Heart right ventricle (tissue), 16 donors: Measurements from ENCODE around the gene SCN2A. TPM values are rescaled to one million over a fixed set of nuclear protein-coding genes. Genes with fewer than 3 reads are reported as not detected.

Experiments
- ATAC-seq, 8 donors: fragments of 200-7000 bp; cut with Tn5 transposase; one replicate each; pipeline ENCODE4 v1.9.1; 2020; ENCODE audit warnings: mild to moderate bottlenecking in 8 of 8, moderate library complexity in 8 of 8, moderate number of reproducible peaks in 1 of 8
- DNase-seq, 2 donors: peaks; one replicate each; pipeline ENCODE4 v3.0.0-alpha.2; 2020
- H3K27ac ChIP-seq, 10 donors: fragments of 200-600 bp; sonication (generic) in 2 of 10; one replicate each; pipeline versions ENCODE4 v1.5.0 to v1.8.0; 2020 to 2022; ENCODE audit warnings: mild to moderate bottlenecking in 3 of 10
- H3K27me3 ChIP-seq, 7 donors: fragments of 200-600 bp; one replicate each; pipeline ENCODE4 v1.8.0; 2021 to 2022; ENCODE audit warnings: mild to moderate bottlenecking in 2 of 7
- H3K36me3 ChIP-seq, 9 donors: fragments of 200-600 bp; sonication (generic) in 1 of 9; one replicate each; pipeline versions ENCODE4 v1.5.0 to v1.8.0; 2020 to 2022; ENCODE audit warnings: mild to moderate bottlenecking in 2 of 9
- H3K4me1 ChIP-seq, 9 donors: fragments of 200-600 bp; sonication (generic) in 1 of 9; one replicate each; pipeline versions ENCODE4 v1.5.0 to v1.8.0; 2020 to 2022; ENCODE audit warnings: mild to moderate bottlenecking in 4 of 9
- H3K4me3 ChIP-seq, 10 donors: fragments of 200-600 bp; sonication (generic) in 2 of 10; one replicate each; pipeline versions ENCODE4 v1.5.0 to v1.8.0; 2020 to 2022; ENCODE audit warnings: mild to moderate bottlenecking in 7 of 10, moderate library complexity in 2 of 10
- H3K9me3 ChIP-seq, 11 donors: fragments of 200-600 bp in 10 of 11; sonication (generic) in 2 of 11; one replicate each; pipeline versions ENCODE4 v1.5.0 to v1.8.0; 2013 to 2022; ENCODE audit warnings: mild to moderate bottlenecking in 2 of 11, control low read depth in 1 of 11, moderate library complexity in 1 of 11
- WGBS, 2 donors: extraction: QIAGEN DNeasy Blood & Tissue Kit; methylation state at CpG; one replicate each; pipeline ENCODE4 v1.1.7; 2013; ENCODE audit warnings: inconsistent platforms in 1 of 2; 5-methylcytosine and 5-hydroxymethylcytosine counted together
- intact Hi-C, 10 donors: fragments of 100-400 bp; cut with DNase I; formaldehyde crosslinking; loops; one replicate each; pipeline versions ENCODE4 v1.11.1 to v1.14.2; 2022
- polyA plus RNA-seq, 2 donors: library from polyadenylated mRNA; stranded (reverse); fragments of 200-250 nt; gene quantifications; one replicate each; pipeline ENCODE4 v1.2.3, GENCODE V29; 2013
- total RNA-seq, 10 donors: library from RNA; stranded (reverse); fragmentation: NEBNext Ultra II Directional in 3 of 10; extraction: Animal tissue kit (Norgen Biotek cat#: 25700) in 3 of 10; gene quantifications; one replicate each; pipeline versions ENCODE4 v1.2.1 to v1.2.4, GENCODE V29; 2021 to 2023
- TF ChIP-seq, protein P1 (sequence below), 9 donors: fragments of 200-600 bp; sonication (generic) in 2 of 9; IDR thresholded peaks; one replicate each; pipeline versions ENCODE4 v1.5.0 to v1.8.0; 2021 to 2022; ENCODE audit warnings: antibody characterized with exemption in 9 of 9, mild to moderate bottlenecking in 5 of 9, moderate library complexity in 1 of 9
- donor health status: Arrhythmogenic right ventricular cardiomyopathy.
- donor health status: ischemic (EF 13 %, LVEDD 7.1; RV severe dilation, severe dysfunction).
- donor health status: healthy with polysubstance abuse.
- donor health status: DM: no; HTN: yes; CAD: no.
- donor health status: DM: no; HTN: no; CAD: no.
- donor health status: ischemic (EF 25% LVEDD 6.9; RV normal size, moderate dysfunction).
- donor health status: ischemic (EF 25% LVEDD 5.7; RV mildly dilated, moderate dysfunction).
- donor health status: healthy.
- donor health status: DM: yes; HTN: yes; CAD: no.
- donor health status: Ischemic cardiomyopathy.
- donor health status: ischemic (EF 35%, LVEDD 5.7; RV mildly dilated, moderate dysfunction).
- donor health status: nonischemic (EF 11% LVEDD 7.7; RV severe dilation, severe dysfunction).
- donor health status: DM: yes; HTN: yes; CAD: no.
- donor health status: PGD.
- donor health status: ischemic (EF 29% LVEDD 5.4; RV normal size, mild dysfunction).
- donor health status: nonischemic (EF 23%, LVEDD 6.1; RV moderate dilation, normal function).

Gene SCN2A
- total and polyA plus RNA-seq, 12 donors: 0.01 to 0.26 (median 0.07) TPM; not detected in 2

GRCh38 chr2:165348441-165348840 lies 109.2 kb downstream of the SCN2A start:
- TF ChIP-seq, protein P1, sequence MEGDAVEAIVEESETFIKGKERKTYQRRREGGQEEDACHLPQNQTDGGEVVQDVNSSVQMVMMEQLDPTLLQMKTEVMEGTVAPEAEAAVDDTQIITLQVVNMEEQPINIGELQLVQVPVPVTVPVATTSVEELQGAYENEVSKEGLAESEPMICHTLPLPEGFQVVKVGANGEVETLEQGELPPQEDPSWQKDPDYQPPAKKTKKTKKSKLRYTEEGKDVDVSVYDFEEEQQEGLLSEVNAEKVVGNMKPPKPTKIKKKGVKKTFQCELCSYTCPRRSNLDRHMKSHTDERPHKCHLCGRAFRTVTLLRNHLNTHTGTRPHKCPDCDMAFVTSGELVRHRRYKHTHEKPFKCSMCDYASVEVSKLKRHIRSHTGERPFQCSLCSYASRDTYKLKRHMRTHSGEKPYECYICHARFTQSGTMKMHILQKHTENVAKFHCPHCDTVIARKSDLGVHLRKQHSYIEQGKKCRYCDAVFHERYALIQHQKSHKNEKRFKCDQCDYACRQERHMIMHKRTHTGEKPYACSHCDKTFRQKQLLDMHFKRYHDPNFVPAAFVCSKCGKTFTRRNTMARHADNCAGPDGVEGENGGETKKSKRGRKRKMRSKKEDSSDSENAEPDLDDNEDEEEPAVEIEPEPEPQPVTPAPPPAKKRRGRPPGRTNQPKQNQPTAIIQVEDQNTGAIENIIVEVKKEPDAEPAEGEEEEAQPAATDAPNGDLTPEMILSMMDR (IDR thresholded peaks at IDR 0.05): no peak
- Histone ChIP-seq H3K9me3 (no peaks in the 10 kb centered on the region), H3K27me3 (no peaks in the 10 kb centered on the region), H3K4me1 (no peaks in the 10 kb centered on the region), H3K4me3 (no peak overlapping the region), H3K36me3 (no peaks in the 10 kb centered on the region), H3K27ac (no peak overlapping the region)
- intact Hi-C loops: no loop called here
- WGBS, 2 donors: 71 to 73% methylated on average over 1 of the region's 1 CpG
- ATAC-seq (no peak), DNase-seq (no peak)

- no peaks in the 10 kb centered on the region for H3K27me3 ChIP-seq
- no peaks in the 10 kb centered on the region for H3K4me1 ChIP-seq
- no peak overlapping the region for H3K27ac ChIP-seq
- ATAC-seq: no peak
- no peak for DNase-seq
- no peaks in the 10 kb centered on the region for H3K9me3 ChIP-seq
- intact Hi-C loops: no loop called here
- no peak overlapping the region for H3K4me3 ChIP-seq
- TF ChIP-seq, protein P1 (IDR thresholded peaks at IDR 0.05): no peak
- H3K36me3 ChIP-seq: no peaks in the 10 kb centered on the region
- 66 to 75% methylated on average over 2 of the region's 2 CpGs for WGBS, 2 donors
Measured at GRCh38 chr2:165349181-165349580, 110.0 kb downstream of the SCN2A start.

DNA sequence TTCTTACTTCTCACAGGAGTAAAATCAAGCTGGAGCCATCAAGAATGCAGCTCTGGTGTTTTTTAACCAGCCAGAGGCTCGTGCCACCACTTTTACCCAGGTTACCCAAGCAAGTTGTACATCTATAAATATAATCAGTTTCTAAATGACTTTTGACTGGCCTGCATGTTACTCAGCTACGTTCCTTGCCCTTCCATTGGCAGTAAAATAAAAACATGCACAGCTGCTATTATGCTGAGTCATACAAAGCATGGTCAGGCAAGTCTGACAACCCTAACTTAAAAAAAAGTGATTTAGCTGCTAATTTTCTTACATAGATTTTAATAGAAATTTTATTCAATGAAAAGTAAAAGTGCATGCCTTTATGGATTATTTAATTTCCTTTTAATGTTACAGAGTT lies 118.5 kb downstream of the SCN2A start:
- ATAC-seq: no peak
- intact Hi-C loops: no loop called here
- no peak overlapping the region for H3K4me3 ChIP-seq
- H3K4me1 ChIP-seq: no peaks in the 10 kb centered on the region
- TF ChIP-seq, protein P1 (IDR thresholded peaks at IDR 0.05): no peak
- H3K36me3 ChIP-seq: no peaks in the 10 kb centered on the region
- H3K27me3 ChIP-seq: no peaks in the 10 kb centered on the region
- no peaks in the 10 kb centered on the region for H3K9me3 ChIP-seq
- WGBS, 2 donors: 33 to 48% methylated on average over 2 of the region's 2 CpGs
- DNase-seq: no peak
- H3K27ac ChIP-seq: no peak overlapping the region

GRCh38 chr2:165361514-165361913 lies 122.3 kb downstream of the SCN2A start:
- no peak overlapping the region for H3K27ac ChIP-seq
- no peaks in the 10 kb centered on the region for H3K27me3 ChIP-seq
- TF ChIP-seq, protein P1 (IDR thresholded peaks at IDR 0.05): no peak
- intact Hi-C loops: no loop called here
- H3K9me3 ChIP-seq: no peaks in the 10 kb centered on the region
- no peaks in the 10 kb centered on the region for H3K4me1 ChIP-seq
- no peak for ATAC-seq
- 77 to 81% methylated on average over 4 of the region's 4 CpGs for WGBS, 2 donors
- H3K36me3 ChIP-seq: no peaks in the 10 kb centered on the region
- no peak overlapping the region for H3K4me3 ChIP-seq
- DNase-seq: no peak
